HL-60/S4 treated with phorbol 12-myristate 13-acetate at 8.2 ng/mL for 4 days and 3 days (cell line): ENCODE results near the gene ARID5A.

ENCODE experiments used
- in situ Hi-C: fragments of 300-500 bp; cut with MboI; formaldehyde crosslinking; loops from 2 replicates; pipeline ENCODE4 v1.15.0; 2022; ENCODE audit warnings: low sequenced_read_pairs

ARID5A gene

GRCh38 chr2:96537734-96538486 lies 1.4 kb downstream of the ARID5A start:
- in situ Hi-C loops = loop anchor here (25.0 kb wide), 1 partner anchor 526 kb away; no protein-coding TSS in a partner anchor

GRCh38 chr2:96538487-96539214 lies 2.1 kb downstream of the ARID5A start:
- in situ Hi-C loops = loop anchor here (25.0 kb wide), 1 partner anchor 526 kb away; no protein-coding TSS in a partner anchor

GRCh38 chr2:96539215-96539920 lies 2.8 kb downstream of the ARID5A start:
- in situ Hi-C loops = loop anchor here (25.0 kb wide), 1 partner anchor 527 kb away; no protein-coding TSS in a partner anchor

- in situ Hi-C loops = loop anchor here (25.0 kb wide), 1 partner anchor 528 kb away; no protein-coding TSS in a partner anchor
These were observed 3.6 kb downstream of the ARID5A start for GRCh38 chr2:96540136-96540535.

GRCh38 chr2:96541398-96542152 lies 5.0 kb downstream of the ARID5A start:
- in situ Hi-C loops = loop anchor here (25.0 kb wide), 1 partner anchor 529 kb away; no protein-coding TSS in a partner anchor

GRCh38 chr2:96542357-96542977 lies 5.9 kb downstream of the ARID5A start:
- in situ Hi-C loops = loop anchor here (25.0 kb wide), 1 partner anchor 530 kb away; no protein-coding TSS in a partner anchor

- in situ Hi-C loops = loop anchor here (25.0 kb wide), 1 partner anchor 534 kb away; no protein-coding TSS in a partner anchor
These were observed 9.8 kb downstream of the ARID5A start for GRCh38 chr2:96546321-96546720.

GRCh38 chr2:96546797-96547196 lies 10.2 kb downstream of the ARID5A start:
- in situ Hi-C loops = loop anchor here (25.0 kb wide), 1 partner anchor 534 kb away; no protein-coding TSS in a partner anchor

GRCh38 chr2:96547203-96547641 lies 10.7 kb downstream of the ARID5A start:
- in situ Hi-C loops = loop anchor here (25.0 kb wide), 1 partner anchor 535 kb away; no protein-coding TSS in a partner anchor

- in situ Hi-C loops = loop anchor here (25.0 kb wide), 1 partner anchor 535 kb away; no protein-coding TSS in a partner anchor
These were observed 11.2 kb downstream of the ARID5A start for GRCh38 chr2:96547731-96548171.

- in situ Hi-C loops = loop anchor here (25.0 kb wide), 1 partner anchor 537 kb away; no protein-coding TSS in a partner anchor
These were observed 12.3 kb downstream of the ARID5A start for GRCh38 chr2:96548558-96549465.

GRCh38 chr2:96549466-96549785 lies 12.9 kb downstream of the ARID5A start:
- in situ Hi-C loops = loop anchor here (25.0 kb wide), 1 partner anchor 537 kb away; no protein-coding TSS in a partner anchor

GRCh38 chr2:96549967-96550786 lies 13.6 kb downstream of the ARID5A start:
- in situ Hi-C loops = loop anchor here (25.0 kb wide), 1 partner anchor 538 kb away; no protein-coding TSS in a partner anchor

GRCh38 chr2:96550787-96551604 lies 14.4 kb downstream of the ARID5A start:
- in situ Hi-C loops = no loop called here

- in situ Hi-C loops = no loop called here
These were observed 15.2 kb downstream of the ARID5A start for GRCh38 chr2:96551605-96552314.
